Neural cell (in vitro differentiated cells): ENCODE results near the gene WDR54. TPM values are rescaled to one million over a fixed set of nuclear protein-coding genes. Genes with fewer than 3 reads are reported as not detected.
A peak's percentile ranks its signal among the peaks of the same experiment; 100 is the strongest.

ENCODE experiments used
- H2AFZ ChIP-seq: fragments of 200-600, 300-800 bp; sonication (generic), shearing (Covaris generic); 2 replicates; pipeline ENCODE4 v1.6.0; 2014; ENCODE audit warnings: low read depth, mild to moderate bottlenecking, antibody characterized with exemption, low read length, moderate library complexity
- H3F3A ChIP-seq: fragments of 200-600 bp; shearing (Covaris generic); 2 replicates; pipeline ENCODE4 v1.6.1; 2016; ENCODE audit warnings: mild to moderate bottlenecking, moderate library complexity, mixed read lengths, antibody characterized with exemption, low read length; ENCODE audit not compliant: insufficient read depth, poor library complexity, severe bottlenecking
- H3K27ac ChIP-seq: fragments of 200-600, 300-800 bp; sonication (generic), shearing (Covaris generic); 2 replicates; pipeline ENCODE4 v1.5.1; 2014; ENCODE audit warnings: mild to moderate bottlenecking, low read length, moderate library complexity
- H3K27me3 ChIP-seq: fragments of 300-800, 200-600 bp; sonication (generic), shearing (Covaris generic); 2 replicates; pipeline ENCODE4 v1.6.0; 2014; ENCODE audit warnings: mild to moderate bottlenecking, low read depth, low read length, moderate library complexity; ENCODE audit not compliant: insufficient read depth
- H3K36me3 ChIP-seq: fragments of 300-800, 200-600 bp; sonication (generic), shearing (Covaris generic); 2 replicates; pipeline ENCODE4 v1.5.1; 2014; ENCODE audit warnings: mild to moderate bottlenecking, antibody characterized with exemption, low read length, moderate library complexity; ENCODE audit not compliant: insufficient read depth
- H3K4me2 ChIP-seq: fragments of 300-800, 200-600 bp; sonication (generic), shearing (Covaris generic); 2 replicates; pipeline ENCODE4 v1.6.0; 2014; ENCODE audit warnings: mild to moderate bottlenecking, low read length
- H3K4me3 ChIP-seq: fragments of 300-800, 200-600 bp; sonication (generic), shearing (Covaris generic); 2 replicates; pipeline ENCODE4 v1.5.1; 2014; ENCODE audit warnings: mild to moderate bottlenecking, low read length, moderate library complexity
- H3K79me2 ChIP-seq: fragments of 200-600 bp; shearing (Covaris generic); replicated peaks from 2 replicates; pipeline ENCODE4 v1.6.0; 2014; ENCODE audit warnings: mild to moderate bottlenecking, low read length, moderate library complexity; ENCODE audit not compliant: insufficient read depth
- H3K9ac ChIP-seq: fragments of 300-800, 200-600 bp; sonication (generic), shearing (Covaris generic); 2 replicates; pipeline ENCODE4 v1.6.1; 2016; ENCODE audit warnings: mild to moderate bottlenecking, low read length, mixed read lengths
- H3K9me2 ChIP-seq: fragments of 200-600 bp; shearing (Covaris generic); 2 replicates; pipeline ENCODE4 v1.6.1; 2016; ENCODE audit warnings: mild to moderate bottlenecking, low read length, mixed read lengths; ENCODE audit not compliant: insufficient read depth
- H3K9me3 ChIP-seq: fragments of 200-600, 300-800 bp; sonication (generic), shearing (Covaris generic); 2 replicates; pipeline ENCODE4 v1.6.1; 2016; ENCODE audit warnings: mild to moderate bottlenecking, mixed run types, low read length, moderate library complexity, mixed read lengths
- H4K20me1 ChIP-seq: fragments of 200-600 bp; shearing (Covaris generic); 2 replicates; pipeline ENCODE4 v1.6.1; 2016; ENCODE audit warnings: mild to moderate bottlenecking, mixed run types; ENCODE audit not compliant: insufficient read depth
- CTCF ChIP-seq: fragments of 450-650 bp; IDR thresholded peaks from 2 replicates; pipeline ENCODE4 v1.5.1; 2014; ENCODE audit warnings: antibody characterized with exemption, mild to moderate bottlenecking, moderate library complexity; ENCODE audit not compliant: poor library complexity, severe bottlenecking
- EP300 ChIP-seq: fragments of 450-650 bp; conservative IDR thresholded peaks from 2 replicates; pipeline ENCODE4 v1.6.1; 2014; ENCODE audit warnings: antibody characterized with exemption, mild to moderate bottlenecking, moderate library complexity; ENCODE audit not compliant: poor library complexity, severe bottlenecking
- EZH2 ChIP-seq: fragments of 200-600, 300-800 bp; shearing (Covaris generic), sonication (generic); IDR thresholded peaks from 2 replicates; pipeline ENCODE4 v1.6.1; 2014; ENCODE audit warnings: antibody characterized with exemption, low read length, borderline replicate concordance, mild to moderate bottlenecking; ENCODE audit not compliant: insufficient read depth, poor library complexity, severe bottlenecking
- MXI1 ChIP-seq: fragments of 450-650 bp; conservative IDR thresholded peaks from 2 replicates; pipeline ENCODE4 v1.6.1; 2014; ENCODE audit warnings: antibody characterized with exemption, mild to moderate bottlenecking; ENCODE audit not compliant: poor library complexity, severe bottlenecking
- POLR2AphosphoS5 ChIP-seq: IDR thresholded peaks from 2 replicates; pipeline ENCODE4 v1.6.1; 2012
- RAD21 ChIP-seq: fragments of 450-650 bp; conservative IDR thresholded peaks from 2 replicates; pipeline ENCODE4 v1.6.1; 2014; ENCODE audit warnings: antibody characterized with exemption, mild to moderate bottlenecking, moderate library complexity
- REST ChIP-seq: IDR thresholded peaks from 2 replicates; pipeline ENCODE4 v1.6.1; 2012; ENCODE audit warnings: borderline replicate concordance
- SMC3 ChIP-seq: fragments of 450-650 bp; conservative IDR thresholded peaks from 2 replicates; pipeline ENCODE4 v1.6.1; 2014; ENCODE audit warnings: antibody characterized with exemption, mild to moderate bottlenecking, moderate library complexity; ENCODE audit not compliant: poor library complexity
- TAF1 ChIP-seq: IDR thresholded peaks from 2 replicates; pipeline ENCODE4 v1.6.1; 2012; ENCODE audit warnings: low read depth
- polyA plus RNA-seq: library from polyadenylated mRNA; depleted of rRNA; stranded (reverse); fragments of >200 nt; gene quantifications from 2 replicates; pipeline ENCODE4 v1.2.3, GENCODE V29; 2014

WDR54 gene
- polyA plus RNA-seq, 1 donor from 2014 or later, result 110 TPM

GRCh38 chr2:74439803-74440377, 18.4 kb downstream of the WDR54 start:
- Histone ChIP-seq H2AFZ (no peak overlapping the region), H3F3A (no peaks in the 10 kb centered on the region), H3K9ac (peak overlapping the region; percentile 45), H3K4me3 (peak overlapping the region; percentile 57), H3K4me2 (no peak overlapping the region), H3K9me2 (no peaks in the 10 kb centered on the region), H3K27me3 (peaks cover 29% of the 10 kb centered on the region), H3K27ac (no peak overlapping the region), H3K79me2 (no peaks in the 10 kb centered on the region), H3K36me3 (no peaks in the 10 kb centered on the region), H4K20me1 (no peaks in the 10 kb centered on the region), H3K9me3 (no peaks in the 10 kb centered on the region)
- no peak for TF ChIP-seq RAD21
- no peak for TF ChIP-seq CTCF
- no peak for TF ChIP-seq MXI1
- no peak for TF ChIP-seq EP300
- no peak for TF ChIP-seq POLR2AphosphoS5
- no peak for TF ChIP-seq SMC3
- TF ChIP-seq REST, result no peak
- no peak for TF ChIP-seq EZH2
- TF ChIP-seq TAF1, result no peak

- peak overlapping the region; percentile 45 for H3K9ac ChIP-seq
- no peaks in the 10 kb centered on the region for H3K9me2 ChIP-seq
- peak overlapping the region; percentile 21 for H2AFZ ChIP-seq
- peaks cover 29% of the 10 kb centered on the region for H3K27me3 ChIP-seq
- H3F3A ChIP-seq, result no peaks in the 10 kb centered on the region
- H3K4me3 ChIP-seq, result peak overlapping the region; percentile 57
- H4K20me1 ChIP-seq, result no peaks in the 10 kb centered on the region
- no peaks in the 10 kb centered on the region for H3K36me3 ChIP-seq
- H3K79me2 ChIP-seq, result no peaks in the 10 kb centered on the region
- no peak for TF ChIP-seq RAD21
- TF ChIP-seq TAF1, result no peak
- TF ChIP-seq CTCF, result peak; percentile 33
- H3K4me2 ChIP-seq, result no peak overlapping the region
- no peaks in the 10 kb centered on the region for H3K9me3 ChIP-seq
- H3K27ac ChIP-seq, result no peak overlapping the region
Observed at GRCh38 chr2:74440378-74441169, 19.0 kb downstream of the WDR54 start.
